HG03025 (cell line): ENCODE results near the gene PFN1.

Experiments used
- ATAC-seq: cut with Tn5 transposase; IDR thresholded peaks from one replicate; pipeline ENCODE4 v1.9.1; 2021; ENCODE audit warnings: mild to moderate bottlenecking, moderate library complexity; ENCODE audit not compliant: unreplicated experiment, low FRiP score

The PFN1 gene

GRCh38 chr17:4898927-4899326, 49.4 kb downstream of the PFN1 start:
- no peak for ATAC-seq

- no peak for ATAC-seq
Observed at GRCh38 chr17:4898351-4898750, 50.0 kb downstream of the PFN1 start.

- ATAC-seq = no peak
Observed at GRCh38 chr17:4897785-4898184, 50.5 kb downstream of the PFN1 start.

- ATAC-seq = no peak
Observed at GRCh38 chr17:4897198-4897687, 51.1 kb downstream of the PFN1 start.

DNA sequence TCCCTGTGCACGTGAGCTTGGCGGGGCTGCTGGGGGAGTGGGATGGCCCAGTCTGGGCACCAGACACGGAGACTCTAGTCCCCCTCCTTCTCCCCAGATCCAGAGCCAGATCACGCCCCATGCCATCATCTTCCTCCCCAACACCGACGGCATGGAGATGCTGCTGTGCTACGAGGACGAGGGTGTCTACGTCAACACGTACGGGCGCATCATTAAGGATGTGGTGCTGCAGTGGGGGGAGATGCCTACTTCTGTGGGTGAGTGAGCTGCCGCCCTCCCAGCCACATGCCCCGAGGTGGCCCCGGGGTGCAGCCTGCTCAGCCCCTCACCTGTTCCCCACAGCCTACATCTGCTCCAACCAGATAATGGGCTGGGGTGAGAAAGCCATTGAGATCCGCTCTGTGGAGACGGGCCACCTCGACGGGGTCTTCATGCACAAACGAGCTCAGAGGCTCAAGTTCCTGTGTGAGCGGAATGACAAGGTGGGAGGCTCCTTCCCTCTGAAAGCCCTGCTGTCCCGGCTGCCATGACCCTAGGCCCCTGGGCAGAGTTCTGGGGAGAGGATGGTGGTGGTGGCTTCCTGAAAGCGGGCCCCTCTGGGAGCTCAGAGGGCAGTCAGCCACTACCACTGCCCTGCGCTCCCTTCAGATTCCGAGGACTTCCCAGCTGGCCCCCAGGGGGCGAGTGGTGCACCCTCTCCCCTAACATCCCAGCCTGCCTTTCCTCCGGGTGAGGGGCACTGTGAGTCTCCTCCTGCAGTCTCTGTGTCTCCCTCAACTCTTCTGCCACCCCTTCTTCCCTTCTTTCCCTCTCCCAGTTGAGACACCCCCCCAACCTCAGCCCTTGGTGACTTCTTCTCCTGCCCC, 51.8 kb downstream of the PFN1 start:
- no peak for ATAC-seq

- ATAC-seq = no peak
Observed at GRCh38 chr17:4895657-4896331, 52.5 kb downstream of the PFN1 start.
